HUES6 (cell line): Measurements from ENCODE around the gene STK16.

Experiments used
- H3K27ac ChIP-seq: 2 replicates; pipeline ENCODE4 v1.7.0; 2013; ENCODE audit warnings: low read depth, mild to moderate bottlenecking, low read length, inconsistent platforms
- H3K27me3 ChIP-seq: 2 replicates; pipeline ENCODE4 v1.6.1; 2013; ENCODE audit warnings: low read length; ENCODE audit not compliant: control insufficient read depth, insufficient read depth
- H3K36me3 ChIP-seq: 2 replicates; pipeline ENCODE4 v1.6.1; 2013; ENCODE audit warnings: low read length; ENCODE audit not compliant: control insufficient read depth, insufficient read depth
- H3K4me1 ChIP-seq: 2 replicates; pipeline ENCODE4 v1.6.1; 2013; ENCODE audit warnings: low read length; ENCODE audit not compliant: control insufficient read depth, insufficient read depth
- H3K4me3 ChIP-seq: 2 replicates; pipeline ENCODE4 v1.5.1; 2013; ENCODE audit warnings: low read depth, low read length
- H3K9ac ChIP-seq: one replicate; pipeline ENCODE4 v1.6.1; 2013; ENCODE audit warnings: mild to moderate bottlenecking, low read length
- H3K9me3 ChIP-seq: 2 replicates; pipeline ENCODE4 v1.6.1; 2013; ENCODE audit warnings: low read depth, low read length; ENCODE audit not compliant: control insufficient read depth, insufficient read depth

Gene STK16

DNA sequence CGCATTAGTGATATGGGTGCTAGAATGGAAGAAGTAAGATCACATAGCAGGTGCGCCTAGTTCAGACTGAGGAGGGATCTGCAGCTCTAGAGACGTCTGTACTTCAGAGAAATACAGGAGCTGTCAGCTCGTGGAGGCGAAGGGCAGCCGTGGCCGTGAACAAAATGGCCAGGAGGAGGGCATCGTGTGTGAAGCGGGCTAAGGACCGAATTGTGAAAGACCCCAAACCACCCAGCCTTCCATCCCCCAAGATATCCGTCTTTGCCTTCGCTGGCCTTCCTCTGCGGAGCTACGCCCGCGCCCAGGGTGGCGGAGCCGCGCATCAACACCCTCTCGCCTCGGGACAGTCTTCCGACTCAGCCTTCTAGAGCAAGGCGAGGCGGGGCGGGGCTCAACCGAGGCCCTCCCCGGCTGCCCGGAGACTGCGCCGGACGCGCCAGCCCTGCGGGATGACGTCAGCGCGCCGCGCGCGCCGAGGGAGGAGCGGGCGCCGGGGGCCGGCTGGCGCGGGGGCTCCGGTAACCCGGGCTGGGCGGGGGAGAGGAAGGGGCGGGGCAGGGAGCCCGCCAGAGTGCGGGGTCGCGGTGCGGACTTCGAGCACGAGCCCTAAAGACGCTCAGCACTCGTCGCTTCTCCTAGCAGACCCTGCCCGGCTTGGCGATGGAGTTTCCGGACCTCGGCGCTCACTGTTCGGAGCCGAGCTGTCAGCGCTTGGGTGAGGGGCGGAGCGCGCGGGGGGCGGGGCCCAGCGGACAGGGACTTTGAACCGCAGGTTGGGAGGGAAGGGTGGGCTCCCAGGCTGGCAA is 38.7 kb upstream of the STK16 start, which contains the start of gene ZFAND2B:
Gene ZFAND2B (plus strand): TSS at position 455 of the 806 bp plus-strand sequence. CDS start 206 bp downstream, at position 661.
- Histone ChIP-seq H3K9ac (peak within 1 kb of the TSS; percentile 55), H3K9me3 (0 out of 2 replicates have a peak, but pooled peaks cover 2% of the 10 kb centered on the region), H3K27ac (no peak within 1 kb of the TSS), H3K36me3 (peaks cover 38% of the 10 kb centered on the region), H3K4me1 (peaks cover 8% of the 10 kb centered on the region), H3K4me3 (peak within 1 kb of the TSS; percentile 78), H3K27me3 (no peaks in the 10 kb centered on the region)

- Histone ChIP-seq H3K36me3 (peaks cover 41% of the 10 kb centered on the region), H3K9me3 (0 out of 2 replicates have a peak, but pooled peaks cover 2% of the 10 kb centered on the region), H3K4me1 (peaks cover 8% of the 10 kb centered on the region), H3K27me3 (no peaks in the 10 kb centered on the region), H3K27ac (no peak overlapping the region), H3K9ac (peak overlapping the region; percentile 28), H3K4me3 (peak overlapping the region; percentile 78)
Measured at GRCh38 chr2:219207134-219207883, 38.0 kb upstream of the STK16 start.

DNA sequence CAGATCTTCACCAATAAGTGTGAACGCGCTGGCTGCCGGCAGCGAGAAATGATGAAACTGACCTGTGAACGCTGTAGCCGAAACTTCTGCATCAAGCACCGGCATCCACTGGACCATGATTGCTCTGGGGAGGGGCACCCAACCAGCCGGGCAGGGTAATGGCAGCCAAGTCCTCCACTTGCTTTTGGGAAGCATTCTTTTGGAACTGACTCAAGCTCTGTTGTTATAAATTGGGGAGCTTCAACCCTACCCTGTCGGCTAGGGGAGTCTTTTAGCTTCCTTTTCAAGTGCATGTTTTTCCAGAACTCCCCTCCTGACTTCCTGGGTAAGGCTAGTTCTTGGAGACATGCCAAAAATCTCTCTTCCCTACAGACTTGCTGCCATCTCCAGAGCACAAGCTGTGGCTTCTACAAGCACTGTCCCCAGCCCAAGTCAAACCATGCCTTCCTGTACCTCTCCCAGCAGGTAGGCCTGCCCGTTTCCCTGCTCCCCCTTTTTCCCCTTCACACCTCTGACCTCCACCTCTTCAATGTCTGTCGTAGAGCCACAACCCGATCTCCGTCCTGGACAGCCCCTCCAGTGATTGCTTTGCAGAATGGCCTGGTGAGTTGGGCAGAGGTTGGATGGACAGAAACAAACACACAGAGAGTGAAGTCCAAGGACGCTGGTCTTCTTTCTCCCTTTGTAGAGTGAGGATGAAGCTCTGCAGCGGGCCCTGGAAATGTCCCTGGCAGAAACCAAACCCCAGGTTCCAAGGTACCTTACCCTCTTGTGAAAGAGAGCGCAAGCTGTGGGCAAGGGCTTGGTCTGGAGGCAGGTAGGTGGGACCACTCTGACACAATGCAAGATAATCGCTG is 37.2 kb upstream of the STK16 start:
- H3K36me3 ChIP-seq = peaks cover 49% of the 10 kb centered on the region
- H3K27me3 ChIP-seq = no peaks in the 10 kb centered on the region
- peak overlapping the region; percentile 1 for H3K9ac ChIP-seq
- H3K27ac ChIP-seq = no peak overlapping the region
- H3K4me3 ChIP-seq = no peak overlapping the region
- peaks cover 8% of the 10 kb centered on the region for H3K4me1 ChIP-seq
- 0 out of 2 replicates have a peak, but pooled peaks cover 2% of the 10 kb centered on the region for H3K9me3 ChIP-seq

- H3K27me3 ChIP-seq = no peaks in the 10 kb centered on the region
- no peak overlapping the region for H3K4me3 ChIP-seq
- H3K9me3 ChIP-seq = 0 out of 2 replicates have a peak, but pooled peaks cover under 1% of the 10 kb centered on the region
- no peak overlapping the region for H3K27ac ChIP-seq
- H3K9ac ChIP-seq = no peak overlapping the region
- H3K4me1 ChIP-seq = peaks cover 8% of the 10 kb centered on the region
- peaks cover 63% of the 10 kb centered on the region for H3K36me3 ChIP-seq
Measured at GRCh38 chr2:219209236-219210195, 35.8 kb upstream of the STK16 start.

DNA sequence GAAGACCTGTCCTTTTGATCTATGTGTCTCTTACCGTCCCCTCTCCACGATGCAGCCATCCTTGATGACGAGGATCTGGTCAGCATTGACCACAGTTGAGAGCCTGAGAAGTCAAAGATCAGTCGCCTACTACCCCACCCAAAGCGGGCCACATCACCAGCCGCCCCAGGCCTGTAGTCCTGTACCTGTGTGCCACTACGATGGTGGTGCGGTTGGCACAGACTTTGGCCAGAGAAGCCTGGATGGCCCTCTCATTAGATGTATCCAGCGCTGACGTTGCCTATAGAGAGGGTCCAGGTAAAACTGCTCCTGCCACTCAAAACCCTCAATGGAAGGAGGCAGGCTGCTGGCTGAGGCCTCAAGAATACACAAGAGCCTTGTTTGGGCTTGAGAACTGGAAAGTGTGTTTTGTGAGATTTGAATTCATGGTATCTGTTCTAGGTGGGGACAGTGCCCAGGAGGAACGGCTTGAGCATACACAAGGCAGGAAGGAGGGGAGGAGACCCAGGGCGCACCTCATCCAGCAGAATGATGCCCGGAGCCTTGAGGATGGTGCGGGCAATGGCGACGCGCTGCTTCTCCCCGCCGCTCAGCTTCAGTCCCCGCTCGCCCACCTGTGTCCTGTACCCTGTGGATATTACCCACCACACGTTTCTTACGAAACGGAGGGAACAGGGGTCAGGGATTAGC is 34.9 kb upstream of the STK16 start:
- no peak overlapping the region for H3K27ac ChIP-seq
- H3K4me3 ChIP-seq = no peak overlapping the region
- no peaks in the 10 kb centered on the region for H3K9me3 ChIP-seq
- no peak overlapping the region for H3K9ac ChIP-seq
- peaks cover 8% of the 10 kb centered on the region for H3K4me1 ChIP-seq
- no peaks in the 10 kb centered on the region for H3K27me3 ChIP-seq
- peaks cover 72% of the 10 kb centered on the region for H3K36me3 ChIP-seq

GRCh38 chr2:219210886-219211362 is 34.4 kb upstream of the STK16 start:
- Histone ChIP-seq H3K36me3 (peaks cover 77% of the 10 kb centered on the region), H3K27ac (no peak overlapping the region), H3K4me1 (peaks cover 8% of the 10 kb centered on the region), H3K9me3 (no peaks in the 10 kb centered on the region), H3K27me3 (no peaks in the 10 kb centered on the region), H3K4me3 (no peak overlapping the region), H3K9ac (no peak overlapping the region)

DNA sequence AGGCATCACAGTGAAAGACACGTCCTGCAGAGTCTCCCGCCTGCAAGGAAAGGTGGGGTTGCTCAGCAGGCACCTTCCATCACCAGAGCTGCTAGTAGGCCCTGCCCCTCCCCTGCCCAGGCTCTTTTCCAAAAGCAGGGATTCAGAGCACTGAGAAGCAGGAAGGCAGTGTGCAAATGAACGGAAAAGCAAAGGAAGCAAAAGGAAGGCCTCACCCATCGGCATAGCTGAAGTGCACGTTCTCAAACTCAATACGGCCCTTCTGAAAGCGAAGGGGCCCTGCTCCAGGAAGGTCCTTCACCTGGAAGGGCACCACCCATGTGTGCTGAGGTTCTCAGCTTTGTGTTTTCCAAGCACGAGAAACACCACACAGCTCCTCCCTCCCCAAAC is 32.3 kb upstream of the STK16 start:
- no peak overlapping the region for H3K27ac ChIP-seq
- H3K36me3 ChIP-seq = peaks cover 75% of the 10 kb centered on the region

DNA sequence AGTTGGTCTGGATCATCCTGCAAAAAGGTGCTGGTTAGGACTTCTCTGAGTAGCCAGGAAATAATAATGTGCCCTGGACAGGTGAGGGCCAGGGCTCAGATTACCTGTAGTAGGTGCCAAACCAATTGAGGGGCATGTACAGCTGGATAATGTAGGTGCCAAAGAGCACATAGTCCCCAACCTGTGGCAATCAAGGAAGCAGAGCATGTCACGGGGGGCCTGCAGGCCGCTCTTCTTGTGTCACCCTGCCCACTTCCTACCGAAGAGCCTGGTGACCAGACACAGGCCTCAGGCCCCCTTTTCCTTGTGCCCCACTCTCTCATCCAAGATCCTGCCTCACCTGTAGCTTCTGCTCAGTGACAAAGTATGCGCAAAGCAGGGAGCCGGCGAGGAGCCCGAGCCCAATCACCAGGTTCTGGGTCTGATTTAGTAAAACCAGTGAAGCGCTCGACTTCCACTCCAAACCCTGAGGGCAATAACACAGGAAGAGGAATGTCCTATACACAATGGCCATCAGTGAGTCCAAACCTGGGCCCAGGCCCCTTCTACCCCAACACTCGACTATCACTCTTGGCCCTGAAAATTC is 31.7 kb upstream of the STK16 start:
- Histone ChIP-seq H3K4me3 (no peak overlapping the region), H3K9ac (no peak overlapping the region), H3K4me1 (peaks cover 12% of the 10 kb centered on the region), H3K27me3 (no peaks in the 10 kb centered on the region), H3K36me3 (peaks cover 69% of the 10 kb centered on the region), H3K9me3 (no peaks in the 10 kb centered on the region), H3K27ac (no peak overlapping the region)

More for the DNA sequence above, 32.3 kb upstream of the STK16 start:
- H3K27me3 ChIP-seq = no peaks in the 10 kb centered on the region
- no peaks in the 10 kb centered on the region for H3K9me3 ChIP-seq
- peaks cover 11% of the 10 kb centered on the region for H3K4me1 ChIP-seq
- H3K9ac ChIP-seq = no peak overlapping the region
- no peak overlapping the region for H3K4me3 ChIP-seq

DNA sequence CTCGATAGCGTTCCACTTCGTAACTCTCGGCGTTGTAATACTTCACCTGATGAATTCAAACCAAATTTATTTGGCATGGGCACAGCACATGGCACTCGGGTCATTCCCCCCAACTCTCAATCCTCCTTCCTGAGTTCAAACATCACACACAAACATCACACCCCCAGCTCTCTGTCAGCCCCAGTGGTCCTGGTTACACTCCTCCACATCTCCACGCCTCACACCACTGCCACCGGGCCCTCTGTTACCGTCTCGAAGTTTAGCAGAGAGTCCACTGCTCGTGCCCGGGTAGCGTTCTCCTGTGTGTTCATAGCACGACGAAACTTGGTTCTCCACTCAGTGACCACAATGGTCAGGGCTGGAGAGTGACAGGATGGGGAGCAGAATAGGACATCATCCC is 31.1 kb upstream of the STK16 start:
- no peak overlapping the region for H3K9ac ChIP-seq
- H3K4me3 ChIP-seq = no peak overlapping the region
- H3K9me3 ChIP-seq = no peaks in the 10 kb centered on the region
- no peak overlapping the region for H3K27ac ChIP-seq
- peaks cover 63% of the 10 kb centered on the region for H3K36me3 ChIP-seq
- peaks cover 14% of the 10 kb centered on the region for H3K4me1 ChIP-seq
- H3K27me3 ChIP-seq = no peaks in the 10 kb centered on the region
